Activated T-cell treated with anti-CD3 and anti-CD28 coated beads, Interleukin-2, amount 50 U/mL, for 72 hours (primary cell): Measurements from ENCODE around the gene RASD2. TPM values are rescaled to one million over a fixed set of nuclear protein-coding genes. Genes with fewer than 3 reads are reported as not detected.
A peak's percentile ranks its signal among the peaks of the same experiment; 100 is the strongest.

Source experiments
- ATAC-seq, 2 donors: fragments of 150-1000 bp; cut with Tn5 transposase; replicated peaks in 1 of 2; 2 replicates each; pipeline ENCODE4 v1.10.0; 2021; ENCODE audit warnings: moderate library complexity in 2 of 2, mild to moderate bottlenecking in 1 of 2
- DNase-seq, 2 donors: peaks; one replicate each; pipeline ENCODE4 v3.0.0; 2021 to 2022; ENCODE audit warnings: mixed read lengths in 1 of 2
- H3K27ac Mint-ChIP-seq: one replicate; pipeline ENCODE4 v1.8.0; 2022; ENCODE audit warnings: mild to moderate bottlenecking, moderate library complexity, mixed read lengths
- H3K27me3 Mint-ChIP-seq: one replicate; pipeline ENCODE4 v1.8.0; 2022; ENCODE audit warnings: low read depth, mixed read lengths
- H3K36me3 Mint-ChIP-seq, 2 donors: one replicate each; pipeline ENCODE4 v1.8.0; 2022; ENCODE audit warnings: mixed read lengths in 2 of 2, mild to moderate bottlenecking in 1 of 2; ENCODE audit not compliant: insufficient read depth in 2 of 2
- H3K4me1 Mint-ChIP-seq: one replicate; pipeline ENCODE4 v1.8.0; 2022; ENCODE audit warnings: low read depth, mixed read lengths
- H3K4me3 Mint-ChIP-seq, 2 donors: one replicate each; pipeline ENCODE4 v1.8.0; 2022; ENCODE audit warnings: mild to moderate bottlenecking in 2 of 2, mixed read lengths in 2 of 2, moderate library complexity in 2 of 2
- H3K9me3 Mint-ChIP-seq, 2 donors: one replicate each; pipeline ENCODE4 v1.8.0; 2022; ENCODE audit warnings: mixed read lengths in 2 of 2
- total RNA-seq, 2 donors: library from RNA; stranded (reverse); gene quantifications; one replicate each; pipeline ENCODE4 v1.2.3, GENCODE V29; 2022

RASD2 gene
- total RNA-seq, 2 donors from 2014 or later: 0.19 to 0.28 TPM

- Mint-ChIP-seq H3K4me3 (no peak overlapping the region), H3K9me3 (no peaks in the 10 kb centered on the region), H3K36me3 (no peaks in the 10 kb centered on the region), H3K27ac (no peak overlapping the region), H3K27me3 (peaks cover 31% of the 10 kb centered on the region), H3K4me1 (peaks cover 13% of the 10 kb centered on the region)
- DNase-seq (no peak), ATAC-seq (peak; percentile 64 to 67)
Measured at GRCh38 chr22:35561796-35562526, 21.3 kb downstream of the RASD2 start.

GRCh38 chr22:35563211-35563610 lies 22.6 kb downstream of the RASD2 start:
- no peak overlapping the region for H3K4me3 Mint-ChIP-seq
- ATAC-seq (no peak), DNase-seq (no peak)
- H3K36me3 Mint-ChIP-seq: no peaks in the 10 kb centered on the region
- H3K9me3 Mint-ChIP-seq: no peaks in the 10 kb centered on the region
- no peak overlapping the region for H3K27ac Mint-ChIP-seq
- peaks cover 31% of the 10 kb centered on the region for H3K27me3 Mint-ChIP-seq
- H3K4me1 Mint-ChIP-seq: peaks cover 13% of the 10 kb centered on the region

GRCh38 chr22:35564975-35565867 lies 24.6 kb downstream of the RASD2 start:
- H3K4me3 Mint-ChIP-seq: no peak overlapping the region
- H3K36me3 Mint-ChIP-seq: no peaks in the 10 kb centered on the region
- peaks cover 25% of the 10 kb centered on the region for H3K27me3 Mint-ChIP-seq
- ATAC-seq (no peak), DNase-seq (no peak)
- peaks cover 13% of the 10 kb centered on the region for H3K4me1 Mint-ChIP-seq
- no peak overlapping the region for H3K27ac Mint-ChIP-seq
- H3K9me3 Mint-ChIP-seq: no peaks in the 10 kb centered on the region

- Mint-ChIP-seq H3K27ac (no peak overlapping the region), H3K4me3 (no peak overlapping the region), H3K4me1 (no peaks in the 10 kb centered on the region), H3K27me3 (peaks cover 5% of the 10 kb centered on the region), H3K9me3 (no peaks in the 10 kb centered on the region), H3K36me3 (no peaks in the 10 kb centered on the region)
- ATAC-seq: no peak
- DNase-seq: no peak
Measured at GRCh38 chr22:35567351-35568141, 26.9 kb downstream of the RASD2 start.

GRCh38 chr22:35568751-35569739 lies 28.4 kb downstream of the RASD2 start:
- H3K4me3 Mint-ChIP-seq: no peak overlapping the region
- no peaks in the 10 kb centered on the region for H3K36me3 Mint-ChIP-seq
- peaks cover 5% of the 10 kb centered on the region for H3K27me3 Mint-ChIP-seq
- no peaks in the 10 kb centered on the region for H3K4me1 Mint-ChIP-seq
- DNase-seq: no peak
- ATAC-seq: no peak
- no peak overlapping the region for H3K27ac Mint-ChIP-seq
- no peaks in the 10 kb centered on the region for H3K9me3 Mint-ChIP-seq

- peaks cover 4% of the 10 kb centered on the region for H3K27me3 Mint-ChIP-seq
- H3K4me1 Mint-ChIP-seq: no peaks in the 10 kb centered on the region
- DNase-seq (no peak), ATAC-seq (no peak)
- no peak overlapping the region for H3K4me3 Mint-ChIP-seq
- H3K9me3 Mint-ChIP-seq: no peaks in the 10 kb centered on the region
- H3K27ac Mint-ChIP-seq: no peak overlapping the region
- no peaks in the 10 kb centered on the region for H3K36me3 Mint-ChIP-seq
Measured at GRCh38 chr22:35569916-35570315, 29.3 kb downstream of the RASD2 start.

- no peak for ATAC-seq
- Mint-ChIP-seq H3K9me3 (no peaks in the 10 kb centered on the region), H3K27me3 (no peaks in the 10 kb centered on the region), H3K4me3 (no peak overlapping the region), H3K4me1 (no peaks in the 10 kb centered on the region), H3K27ac (no peak overlapping the region), H3K36me3 (no peaks in the 10 kb centered on the region)
- no peak for DNase-seq
Measured at GRCh38 chr22:35570686-35571194, 30.1 kb downstream of the RASD2 start.

GRCh38 chr22:35572556-35572955 lies 31.9 kb downstream of the RASD2 start:
- no peak overlapping the region for H3K27ac Mint-ChIP-seq
- no peaks in the 10 kb centered on the region for H3K36me3 Mint-ChIP-seq
- H3K27me3 Mint-ChIP-seq: no peaks in the 10 kb centered on the region
- no peaks in the 10 kb centered on the region for H3K4me1 Mint-ChIP-seq
- no peak overlapping the region for H3K4me3 Mint-ChIP-seq
- DNase-seq (no peak), ATAC-seq (no peak)
- no peaks in the 10 kb centered on the region for H3K9me3 Mint-ChIP-seq

- H3K36me3 Mint-ChIP-seq: no peaks in the 10 kb centered on the region
- DNase-seq (no peak), ATAC-seq (no peak)
- no peaks in the 10 kb centered on the region for H3K27me3 Mint-ChIP-seq
- no peaks in the 10 kb centered on the region for H3K4me1 Mint-ChIP-seq
- no peak overlapping the region for H3K27ac Mint-ChIP-seq
- H3K9me3 Mint-ChIP-seq: peaks cover 0 to 2% of the 10 kb centered on the region in 2 donors
- no peak overlapping the region for H3K4me3 Mint-ChIP-seq
Measured at GRCh38 chr22:35575116-35575748, 34.6 kb downstream of the RASD2 start.

GRCh38 chr22:35576671-35577070 lies 36.0 kb downstream of the RASD2 start:
- DNase-seq (no peak), ATAC-seq (no peak)
- Mint-ChIP-seq H3K27ac (no peak overlapping the region), H3K9me3 (peaks cover 0 to 2% of the 10 kb centered on the region in 2 donors), H3K4me1 (no peaks in the 10 kb centered on the region), H3K4me3 (no peak overlapping the region), H3K27me3 (no peaks in the 10 kb centered on the region), H3K36me3 (no peaks in the 10 kb centered on the region)

GRCh38 chr22:35577799-35578659 lies 37.4 kb downstream of the RASD2 start:
- H3K27ac Mint-ChIP-seq: no peak overlapping the region
- no peaks in the 10 kb centered on the region for H3K27me3 Mint-ChIP-seq
- no peak overlapping the region for H3K4me3 Mint-ChIP-seq
- no peaks in the 10 kb centered on the region for H3K4me1 Mint-ChIP-seq
- H3K36me3 Mint-ChIP-seq: no peaks in the 10 kb centered on the region
- ATAC-seq (no peak), DNase-seq (no peak)
- peaks cover 0 to 2% of the 10 kb centered on the region in 2 donors for H3K9me3 Mint-ChIP-seq
